SK-N-SH treated with all-trans-retinoic acid at 6 μM for 48 hours (cell line): ENCODE data around the gene UBE2I.

Source experiments
- ATAC-seq: fragments of 200-7000 bp; cut with Tn5 transposase; 3 replicates; pipeline ENCODE4 v1.9.1; 2020; ENCODE audit warnings: mild to moderate bottlenecking, moderate library complexity
- ARNTL ChIP-seq: fragments of 450-650 bp; formaldehyde crosslinking; IDR thresholded peaks from 2 replicates; pipeline ENCODE4 v1.5.0; 2020; ENCODE audit warnings: low read depth, mild to moderate bottlenecking, moderate library complexity, borderline replicate concordance
- CREB5 ChIP-seq: fragments of 250-450 bp; sonication (Bioruptor Pico); IDR thresholded peaks from 2 replicates; pipeline ENCODE4 v1.5.1; 2020; ENCODE audit warnings: low read depth, mild to moderate bottlenecking, moderate library complexity
- ESRRG ChIP-seq: fragments of 250-450 bp; sonication (Bioruptor Pico); IDR thresholded peaks from 2 replicates; pipeline ENCODE4 v1.6.1; 2021; ENCODE audit warnings: mild to moderate bottlenecking
- GLIS3 ChIP-seq: fragments of 250-450 bp; sonication (Bioruptor Pico); IDR thresholded peaks from 2 replicates; pipeline ENCODE4 v1.5.0; 2020; ENCODE audit warnings: mild to moderate bottlenecking, moderate library complexity
- ISL1 ChIP-seq: fragments of 250-450 bp; sonication (Bioruptor Pico); IDR thresholded peaks from 2 replicates; pipeline ENCODE4 v2.1.2; 2022; ENCODE audit warnings: mild to moderate bottlenecking, moderate library complexity
- POU6F1 ChIP-seq: fragments of 250-450 bp; sonication (Bioruptor Pico); IDR thresholded peaks from 2 replicates; pipeline ENCODE4 v1.8.0; 2021; ENCODE audit warnings: low read depth, mild to moderate bottlenecking, moderate library complexity, borderline replicate concordance
- PPARA ChIP-seq: fragments of 250-450 bp; sonication (Bioruptor Pico); IDR thresholded peaks from 2 replicates; pipeline ENCODE4 v1.5.0; 2020; ENCODE audit warnings: mild to moderate bottlenecking, borderline replicate concordance
- RARB ChIP-seq: fragments of 250-450 bp; sonication (Bioruptor Pico); IDR thresholded peaks from 2 replicates; pipeline ENCODE4 v1.8.0; 2021; ENCODE audit warnings: mild to moderate bottlenecking, moderate library complexity
- SNAI2 ChIP-seq: fragments of 250-450 bp; sonication (Bioruptor Pico); IDR thresholded peaks from 2 replicates; pipeline ENCODE4 v1.5.0; 2020; ENCODE audit warnings: mild to moderate bottlenecking, moderate library complexity
- TCF4 ChIP-seq: fragments of 250-450 bp; sonication (Bioruptor Pico); IDR thresholded peaks from 2 replicates; pipeline ENCODE4 v1.8.0; 2021; ENCODE audit warnings: mild to moderate bottlenecking, moderate library complexity, borderline replicate concordance
- TSHZ2 ChIP-seq: fragments of 250-450 bp; sonication (Bioruptor Pico); IDR thresholded peaks from 2 replicates; pipeline ENCODE4 v1.5.0; 2020; ENCODE audit warnings: mild to moderate bottlenecking, moderate library complexity
- ZC3H10 ChIP-seq: fragments of 250-450 bp; sonication (Bioruptor Pico); IDR thresholded peaks from 2 replicates; pipeline ENCODE4 v1.5.1; 2021; ENCODE audit warnings: mild to moderate bottlenecking, moderate library complexity
- ZFP3 ChIP-seq: fragments of 250-450 bp; sonication (Bioruptor Pico); IDR thresholded peaks from 2 replicates; pipeline ENCODE4 v1.5.0; 2020; ENCODE audit warnings: mild to moderate bottlenecking, moderate library complexity
- ZFP30 ChIP-seq: fragments of 450-650 bp; formaldehyde crosslinking; IDR thresholded peaks from 2 replicates; pipeline ENCODE4 v1.5.0; 2022; ENCODE audit warnings: mild to moderate bottlenecking, moderate library complexity
- ZNF565 ChIP-seq: fragments of 450-650 bp; formaldehyde crosslinking; conservative IDR thresholded peaks from 2 replicates; pipeline ENCODE4 v1.5.0; 2020; ENCODE audit warnings: low read depth, mild to moderate bottlenecking, moderate library complexity
- ZNF70 ChIP-seq: fragments of 450-650 bp; formaldehyde crosslinking; IDR thresholded peaks from 2 replicates; pipeline ENCODE4 v1.5.0; 2020; ENCODE audit warnings: mild to moderate bottlenecking, moderate library complexity
- ZNF8 ChIP-seq: fragments of 450-650 bp; formaldehyde crosslinking; IDR thresholded peaks from 2 replicates; pipeline ENCODE4 v1.5.0; 2020; ENCODE audit warnings: mild to moderate bottlenecking, moderate library complexity
- TF ChIP-seq, protein P1 (sequence below): fragments of 250-450 bp; sonication (Bioruptor Pico); IDR thresholded peaks from 2 replicates; pipeline ENCODE4 v1.8.0; 2020; ENCODE audit warnings: mild to moderate bottlenecking, moderate library complexity, borderline replicate concordance

The UBE2I gene

DNA sequence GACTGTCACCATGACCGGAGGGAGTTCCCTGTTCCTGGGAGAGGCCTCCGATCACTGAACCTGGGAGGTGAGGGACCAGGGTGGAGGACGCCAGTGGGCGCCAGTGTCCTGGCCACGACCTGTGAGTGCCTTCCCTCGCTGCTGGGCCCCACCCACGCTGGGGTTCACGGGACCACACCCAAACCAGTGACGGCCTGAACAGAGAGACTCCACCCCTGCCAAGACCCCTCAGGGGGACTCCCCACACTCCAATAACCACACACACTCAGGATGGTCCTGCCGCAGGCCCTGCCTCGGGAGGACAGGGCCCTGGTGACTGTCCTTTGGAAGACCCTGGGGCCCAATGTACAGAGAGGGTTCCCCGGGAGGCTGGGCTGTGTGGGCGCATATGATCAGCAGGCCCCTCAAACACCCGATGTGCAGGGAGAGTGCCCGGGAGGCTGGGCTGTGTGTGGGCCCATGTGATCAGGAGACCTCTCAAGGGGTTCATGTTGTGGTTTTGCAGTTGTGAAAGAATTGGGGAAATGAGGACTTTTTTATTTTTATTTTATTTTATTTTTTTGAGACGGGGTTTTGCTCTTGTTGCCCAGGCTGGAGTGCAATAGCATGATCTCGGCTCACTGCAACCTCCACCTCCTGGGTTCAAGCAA is 27.0 kb upstream of the UBE2I start:
- no peak for TF ChIP-seq CREB5 (CRISPR knock-in tag)
- TF ChIP-seq ZNF70 (CRISPR knock-in tag), result no peak
- TF ChIP-seq ZFP30, result no peak
- no peak for TF ChIP-seq PPARA
- no peak for TF ChIP-seq GLIS3
- TF ChIP-seq TCF4, result no peak
- TF ChIP-seq ISL1, result no peak
- no peak for TF ChIP-seq SNAI2
- no peak for TF ChIP-seq RARB (CRISPR knock-in tag)
- ATAC-seq, result no peak

DNA sequence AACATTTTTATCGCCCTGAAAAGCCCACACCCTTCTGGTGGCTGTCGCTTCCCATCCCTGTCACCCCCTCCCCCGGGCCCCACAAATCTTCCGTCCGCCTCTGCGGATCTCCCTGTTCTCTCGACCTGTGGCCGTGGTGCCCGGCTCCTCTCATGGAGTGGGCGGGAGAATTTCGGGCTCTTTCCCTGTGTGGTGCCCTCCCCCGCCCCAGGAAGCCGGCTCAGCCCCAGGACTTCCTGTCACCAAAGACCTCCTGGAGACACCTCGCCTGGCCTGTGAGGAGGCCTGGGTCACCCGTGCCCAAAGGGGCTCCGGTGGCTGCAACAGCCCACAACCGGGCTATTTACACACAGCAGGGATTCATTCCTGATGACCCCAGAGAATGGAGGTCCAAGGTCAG is 26.1 kb upstream of the UBE2I start:
- TF ChIP-seq, protein P1, sequence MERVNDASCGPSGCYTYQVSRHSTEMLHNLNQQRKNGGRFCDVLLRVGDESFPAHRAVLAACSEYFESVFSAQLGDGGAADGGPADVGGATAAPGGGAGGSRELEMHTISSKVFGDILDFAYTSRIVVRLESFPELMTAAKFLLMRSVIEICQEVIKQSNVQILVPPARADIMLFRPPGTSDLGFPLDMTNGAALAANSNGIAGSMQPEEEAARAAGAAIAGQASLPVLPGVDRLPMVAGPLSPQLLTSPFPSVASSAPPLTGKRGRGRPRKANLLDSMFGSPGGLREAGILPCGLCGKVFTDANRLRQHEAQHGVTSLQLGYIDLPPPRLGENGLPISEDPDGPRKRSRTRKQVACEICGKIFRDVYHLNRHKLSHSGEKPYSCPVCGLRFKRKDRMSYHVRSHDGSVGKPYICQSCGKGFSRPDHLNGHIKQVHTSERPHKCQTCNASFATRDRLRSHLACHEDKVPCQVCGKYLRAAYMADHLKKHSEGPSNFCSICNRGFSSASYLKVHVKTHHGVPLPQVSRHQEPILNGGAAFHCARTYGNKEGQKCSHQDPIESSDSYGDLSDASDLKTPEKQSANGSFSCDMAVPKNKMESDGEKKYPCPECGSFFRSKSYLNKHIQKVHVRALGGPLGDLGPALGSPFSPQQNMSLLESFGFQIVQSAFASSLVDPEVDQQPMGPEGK (CRISPR knock-in tag), result no peak
- TF ChIP-seq TCF4, result no peak
- no peak for TF ChIP-seq ARNTL (CRISPR knock-in tag)
- TF ChIP-seq POU6F1 (CRISPR knock-in tag), result no peak
- ATAC-seq, result no peak

GRCh38 chr16:1283996-1284616 is 25.3 kb upstream of the UBE2I start:
- TF ChIP-seq ZC3H10 (CRISPR knock-in tag), result no peak
- no peak for TF ChIP-seq ISL1
- no peak for TF ChIP-seq TSHZ2 (CRISPR knock-in tag)
- TF ChIP-seq ZNF8 (CRISPR knock-in tag), result no peak
- no peak for TF ChIP-seq GLIS3
- TF ChIP-seq ZFP3 (CRISPR knock-in tag), result no peak
- no peak for TF ChIP-seq TCF4
- TF ChIP-seq ARNTL (CRISPR knock-in tag), result no peak
- no peak for TF ChIP-seq ESRRG (CRISPR knock-in tag)
- no peak for TF ChIP-seq ZNF565 (CRISPR knock-in tag)
- TF ChIP-seq, protein P1 (CRISPR knock-in tag), result no peak
- no peak for ATAC-seq
